Omental fat pad (tissue), 4 donors: ENCODE measurements around the gene TSPAN13. TPM values are rescaled to one million over a fixed set of nuclear protein-coding genes. Genes with fewer than 3 reads are reported as not detected.

Source experiments
- ATAC-seq: fragments of 150-250 bp; one replicate; pipeline ENCODE4 v1.9.1; 2016; ENCODE audit warnings: mild to moderate bottlenecking, moderate library complexity; ENCODE audit not compliant: low FRiP score
- DNase-seq: peaks from one replicate; pipeline ENCODE4 v3.0.0-alpha.2; 2019; ENCODE audit warnings: low spot score
- total RNA-seq, 4 donors: library from RNA; depleted of rRNA; stranded (reverse); fragments of >200 nt; gene quantifications; one replicate each; pipeline ENCODE4 v1.1.0, GENCODE V29; 2016
- TF ChIP-seq, protein P1 (sequence below), 3 donors: fragments of 450-650 bp; IDR thresholded peaks; one replicate each; pipeline ENCODE4 v1.5.1; 2016 to 2017; ENCODE audit warnings: antibody characterized with exemption in 3 of 3, mild to moderate bottlenecking in 3 of 3, moderate library complexity in 2 of 3

The TSPAN13 gene
- total RNA-seq, 4 donors from 2014 or later, result 15.2 to 111 (median 30.5) TPM

DNA sequence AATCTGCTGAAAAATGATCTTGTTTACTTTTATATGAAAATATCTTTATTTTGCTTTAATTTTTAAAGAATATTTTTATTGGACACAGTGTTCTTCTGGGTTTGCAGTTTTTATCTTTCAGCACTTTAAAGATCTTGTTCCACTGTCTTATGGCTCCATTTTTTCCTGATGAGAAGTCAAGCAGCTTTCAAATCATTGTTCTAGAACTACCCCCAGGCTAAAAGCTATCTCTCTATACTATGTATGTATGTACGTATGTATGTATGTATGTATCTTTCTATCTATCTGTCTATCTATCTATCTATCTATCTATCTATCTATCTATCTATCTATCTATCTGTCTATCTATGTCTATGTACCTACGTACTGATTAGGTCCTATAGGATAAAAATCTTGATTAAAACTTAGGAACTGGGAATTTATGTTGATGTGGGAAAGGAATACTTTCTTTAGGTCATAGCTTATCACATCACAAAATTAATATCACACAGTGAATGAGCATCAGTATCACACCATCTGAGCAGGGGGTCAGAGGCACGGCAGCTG, 35.4 kb upstream of the TSPAN13 start:
- TF ChIP-seq, protein P1, sequence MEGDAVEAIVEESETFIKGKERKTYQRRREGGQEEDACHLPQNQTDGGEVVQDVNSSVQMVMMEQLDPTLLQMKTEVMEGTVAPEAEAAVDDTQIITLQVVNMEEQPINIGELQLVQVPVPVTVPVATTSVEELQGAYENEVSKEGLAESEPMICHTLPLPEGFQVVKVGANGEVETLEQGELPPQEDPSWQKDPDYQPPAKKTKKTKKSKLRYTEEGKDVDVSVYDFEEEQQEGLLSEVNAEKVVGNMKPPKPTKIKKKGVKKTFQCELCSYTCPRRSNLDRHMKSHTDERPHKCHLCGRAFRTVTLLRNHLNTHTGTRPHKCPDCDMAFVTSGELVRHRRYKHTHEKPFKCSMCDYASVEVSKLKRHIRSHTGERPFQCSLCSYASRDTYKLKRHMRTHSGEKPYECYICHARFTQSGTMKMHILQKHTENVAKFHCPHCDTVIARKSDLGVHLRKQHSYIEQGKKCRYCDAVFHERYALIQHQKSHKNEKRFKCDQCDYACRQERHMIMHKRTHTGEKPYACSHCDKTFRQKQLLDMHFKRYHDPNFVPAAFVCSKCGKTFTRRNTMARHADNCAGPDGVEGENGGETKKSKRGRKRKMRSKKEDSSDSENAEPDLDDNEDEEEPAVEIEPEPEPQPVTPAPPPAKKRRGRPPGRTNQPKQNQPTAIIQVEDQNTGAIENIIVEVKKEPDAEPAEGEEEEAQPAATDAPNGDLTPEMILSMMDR (IDR thresholded peaks at IDR 0.05), result no peak

DNA sequence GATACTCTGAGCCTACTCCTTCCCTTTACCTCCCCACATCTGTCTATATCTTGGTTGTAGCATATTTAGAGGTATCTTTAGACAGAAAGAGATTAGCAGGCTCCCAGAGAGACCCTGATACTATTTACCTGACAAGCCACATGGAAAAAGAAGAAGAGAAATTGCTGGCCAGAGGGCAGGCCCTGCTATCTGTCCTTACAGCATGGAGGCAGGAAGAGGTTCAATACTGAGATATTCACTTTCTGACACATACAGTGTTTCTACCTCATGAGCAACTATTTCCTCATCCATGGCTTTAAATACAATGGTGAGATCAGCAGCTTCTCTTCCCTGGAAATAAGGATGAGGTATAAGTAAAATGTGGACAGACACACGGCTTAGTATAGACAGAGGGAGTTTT, 33.9 kb upstream of the TSPAN13 start:
- no peak for ATAC-seq
- no peak for DNase-seq
- TF ChIP-seq, protein P1 (IDR thresholded peaks at IDR 0.05), result no peak

More for the DNA sequence above, 35.4 kb upstream of the TSPAN13 start:
- DNase-seq (no peak), ATAC-seq (no peak)

DNA sequence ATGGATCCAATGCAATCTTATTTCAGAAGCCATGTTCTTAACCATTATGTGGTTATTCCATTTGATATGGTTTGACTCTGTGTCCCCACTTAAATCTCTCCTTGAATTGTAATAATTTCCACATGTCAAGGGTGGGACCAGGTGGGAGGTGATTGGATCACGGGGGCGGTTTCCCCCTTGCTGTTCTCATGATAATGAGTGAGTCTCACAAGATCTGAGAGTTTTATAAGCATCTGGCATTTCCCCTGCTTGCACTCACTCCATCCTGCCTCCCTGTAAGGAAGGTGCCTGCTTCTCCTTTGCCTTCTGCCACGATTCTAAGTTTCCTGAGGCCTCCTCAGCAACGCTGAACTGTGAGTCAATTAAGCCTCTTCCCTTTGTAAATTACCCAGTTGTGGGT, 32.0 kb upstream of the TSPAN13 start:
- TF ChIP-seq, protein P1 (IDR thresholded peaks at IDR 0.05), result no peak
- no peak for DNase-seq
- no peak for ATAC-seq

DNA sequence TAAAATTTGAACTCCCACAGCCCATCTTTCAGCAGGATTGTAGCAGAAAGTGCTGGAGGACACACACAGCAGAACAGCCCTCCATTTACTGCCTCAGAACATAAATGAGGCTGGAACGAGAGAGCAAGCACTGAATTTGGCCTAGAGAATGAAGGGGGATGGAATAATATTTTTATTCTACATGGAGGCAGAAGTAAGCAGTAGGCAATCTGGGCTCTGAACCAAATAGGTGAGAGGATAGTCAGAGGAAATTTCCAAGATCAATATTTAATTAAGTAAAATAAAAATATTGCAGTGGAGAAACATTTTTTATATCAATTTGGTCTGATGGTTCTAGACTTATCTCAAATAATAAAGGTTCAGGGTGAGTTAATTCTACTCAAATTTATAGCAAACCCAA, 29.2 kb upstream of the TSPAN13 start:
- DNase-seq (no peak), ATAC-seq (no peak)
- TF ChIP-seq, protein P1 (IDR thresholded peaks at IDR 0.05), result no peak

DNA sequence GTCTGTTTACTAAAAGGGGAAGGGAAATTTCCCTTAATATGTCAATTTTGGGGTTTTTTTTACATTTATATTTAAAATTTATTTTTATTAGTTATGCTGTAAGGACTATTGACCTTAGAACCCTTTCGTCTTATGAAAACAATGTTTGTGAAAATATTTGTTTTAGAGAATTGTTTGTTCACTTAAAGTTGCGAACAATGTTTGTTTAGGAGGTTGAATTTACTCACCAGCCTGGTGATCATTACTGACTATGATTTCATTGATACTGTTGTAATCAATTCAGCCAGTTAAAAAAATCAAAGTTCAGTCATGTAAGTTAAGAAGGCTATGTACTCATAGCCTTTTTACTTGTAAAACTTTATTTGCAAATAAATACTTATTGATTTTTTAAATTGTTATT, 27.4 kb upstream of the TSPAN13 start:
- ATAC-seq (no peak), DNase-seq (no peak)
- TF ChIP-seq, protein P1 (IDR thresholded peaks at IDR 0.05), result no peak

DNA sequence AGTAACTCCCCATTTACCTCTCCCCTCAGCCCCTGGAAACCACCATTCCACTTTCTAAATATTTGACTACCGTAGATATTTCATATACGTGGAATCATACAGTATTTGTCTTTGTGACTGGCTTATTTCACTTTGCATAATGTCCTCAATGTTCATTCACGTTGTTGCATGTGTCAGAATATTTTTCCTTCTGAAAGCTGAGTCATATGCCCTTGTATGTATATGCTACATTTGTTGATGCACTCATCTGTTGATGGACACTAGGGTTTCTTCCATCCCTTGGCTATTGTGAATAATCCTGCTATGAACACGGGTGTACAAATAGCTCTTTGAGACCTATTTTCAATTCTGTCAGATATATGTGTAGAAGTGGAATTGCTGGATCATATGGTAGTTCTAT, 25.8 kb upstream of the TSPAN13 start:
- no peak for DNase-seq
- ATAC-seq, result no peak
- TF ChIP-seq, protein P1 (IDR thresholded peaks at IDR 0.05), result no peak

DNA sequence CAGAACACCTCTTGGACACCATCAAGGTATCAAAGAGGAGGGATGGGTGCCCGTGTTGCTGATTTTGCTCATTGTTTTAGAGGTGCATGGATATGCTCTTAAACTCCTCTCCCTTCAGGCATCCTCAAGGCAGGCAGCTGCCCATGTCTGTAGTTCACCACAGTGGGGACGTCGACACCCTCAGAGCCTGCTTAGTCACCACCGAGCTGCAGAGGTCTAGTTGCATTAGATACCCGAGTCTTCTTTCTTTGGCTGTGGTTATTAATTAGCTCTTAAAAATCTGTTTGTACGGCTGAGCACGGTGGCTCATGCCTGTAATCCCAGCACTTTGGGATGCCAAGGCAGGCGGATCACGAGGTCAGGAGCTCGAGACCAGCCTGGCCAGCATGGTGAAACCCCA, 24.7 kb upstream of the TSPAN13 start:
- DNase-seq (no peak), ATAC-seq (no peak)
- TF ChIP-seq, protein P1 (IDR thresholded peaks at IDR 0.05), result no peak
